ENCODE data around the gene EPS8. TPM values are rescaled to one million over a fixed set of nuclear protein-coding genes. Genes with fewer than 3 reads are reported as not detected.

The EPS8 gene
- total RNA-seq, 4 donors from 2014 or later = 54.4 to 120 (median 78.7) TPM

GRCh38 chr12:15693228-15693911 is 95.8 kb downstream of the EPS8 start:
- 56% methylated on average over 2 of the region's 2 CpGs for WGBS

GRCh38 chr12:15691388-15691787 is 97.8 kb downstream of the EPS8 start:
- DNase-seq (ENCODE audit: extremely low spot score) = no peak
- Histone ChIP-seq H3K4me1 (peaks cover 10 to 54% (median 52%) of the 10 kb centered on the region in 4 donors), H3K4me3 (no peak overlapping the region), H3K9me3 (no peaks in the 10 kb centered on the region), H3K27me3 (no peaks in the 10 kb centered on the region), H3K36me3 (no peaks in the 10 kb centered on the region), H3K27ac (replicated peaks in 1 of 4) (peak overlapping the region; percentile 60 to 76 (median 69))
- intact Hi-C loops (cut with DNase I) = loop anchor here (5.0 kb wide), 1 partner anchor 96 kb away; the partner anchor contains the start of gene EPS8
- WGBS = 39% methylated on average over 4 of the region's 4 CpGs
- peak in 1 of 2 donors; percentile 37 for TF ChIP-seq POLR2AphosphoS5 (IDR thresholded peaks at IDR 0.05)
- no peak for TF ChIP-seq POLR2A (IDR thresholded peaks at IDR 0.05; ENCODE audit: low read depth)

More at GRCh38 chr12:15693228-15693911, 95.8 kb downstream of the EPS8 start:
- Histone ChIP-seq H3K4me3 (no peak overlapping the region), H3K4me1 (peaks cover 10 to 68% (median 64%) of the 10 kb centered on the region in 4 donors), H3K27ac (replicated peaks in 1 of 4) (peak overlapping the region; percentile 45 to 76 (median 69)), H3K36me3 (no peaks in the 10 kb centered on the region), H3K27me3 (no peaks in the 10 kb centered on the region), H3K9me3 (no peaks in the 10 kb centered on the region)
- TF ChIP-seq POLR2A (IDR thresholded peaks at IDR 0.05; ENCODE audit: low read depth) (no peak), CTCF (IDR thresholded peaks at IDR 0.05) (no peak), POLR2AphosphoS5 (IDR thresholded peaks at IDR 0.05) (no peak), EP300 (IDR thresholded peaks at IDR 0.05) (no peak)
- intact Hi-C loops (cut with DNase I) = loop anchor here (5.0 kb wide), 1 partner anchor 94 kb away; the partner anchor contains the start of gene EPS8
- no peak for DNase-seq (ENCODE audit: extremely low spot score)

GRCh38 chr12:15690320-15690719 is 98.9 kb downstream of the EPS8 start:
- TF ChIP-seq POLR2A (IDR thresholded peaks at IDR 0.05; ENCODE audit: low read depth) (no peak), EP300 (IDR thresholded peaks at IDR 0.05) (no peak), POLR2AphosphoS5 (IDR thresholded peaks at IDR 0.05) (no peak), CTCF (IDR thresholded peaks at IDR 0.05) (no peak)
- DNase-seq (ENCODE audit: extremely low spot score) = no peak
- H3K4me3 ChIP-seq = no peak overlapping the region
- H3K36me3 ChIP-seq = no peaks in the 10 kb centered on the region
- peaks cover 10 to 53% (median 52%) of the 10 kb centered on the region in 4 donors for H3K4me1 ChIP-seq
- WGBS = 68% methylated on average over 1 of the region's 1 CpG
- H3K9me3 ChIP-seq = no peaks in the 10 kb centered on the region
- H3K27ac ChIP-seq (replicated peaks in 1 of 4) = peak overlapping the region in 3 of 4 donors; percentile 68 to 76 (median 70)
- intact Hi-C loops (cut with DNase I) = loop anchor here (5.0 kb wide), 1 partner anchor 97 kb away; the partner anchor contains the start of gene EPS8
- no peaks in the 10 kb centered on the region for H3K27me3 ChIP-seq

- Histone ChIP-seq H3K36me3 (no peaks in the 10 kb centered on the region), H3K4me3 (no peak overlapping the region), H3K9me3 (no peaks in the 10 kb centered on the region), H3K27ac (replicated peaks in 1 of 4) (peak overlapping the region; percentile 68 to 76 (median 70)), H3K4me1 (peaks cover 12 to 53% (median 52%) of the 10 kb centered on the region in 4 donors), H3K27me3 (no peaks in the 10 kb centered on the region)
- DNase-seq (ENCODE audit: extremely low spot score) = no peak
- intact Hi-C loops (cut with DNase I) = loop anchor here (5.0 kb wide), 1 partner anchor 98 kb away; the partner anchor contains the start of gene EPS8
- 65% methylated on average over 4 of the region's 4 CpGs for WGBS
- no peak for TF ChIP-seq CTCF (IDR thresholded peaks at IDR 0.05)
- no peak for TF ChIP-seq EP300 (IDR thresholded peaks at IDR 0.05)
- TF ChIP-seq POLR2AphosphoS5 (IDR thresholded peaks at IDR 0.05) = no peak
- TF ChIP-seq POLR2A (IDR thresholded peaks at IDR 0.05; ENCODE audit: low read depth) = no peak
Observed at GRCh38 chr12:15689751-15690191, 99.4 kb downstream of the EPS8 start.

- Histone ChIP-seq H3K36me3 (no peaks in the 10 kb centered on the region), H3K4me1 (peaks cover 13 to 53% (median 52%) of the 10 kb centered on the region in 4 donors), H3K27me3 (no peaks in the 10 kb centered on the region), H3K27ac (replicated peaks in 1 of 4) (peak overlapping the region; percentile 68 to 76 (median 70)), H3K9me3 (no peaks in the 10 kb centered on the region), H3K4me3 (peak overlapping the region; percentile 19 to 42 (median 24))
- TF ChIP-seq POLR2AphosphoS5 (IDR thresholded peaks at IDR 0.05) (no peak), POLR2A (IDR thresholded peaks at IDR 0.05; ENCODE audit: low read depth) (no peak), EP300 (IDR thresholded peaks at IDR 0.05) (no peak), CTCF (IDR thresholded peaks at IDR 0.05) (no peak)
- 33% methylated on average over 6 of the region's 6 CpGs for WGBS
- no peak for DNase-seq (ENCODE audit: extremely low spot score)
- intact Hi-C loops (cut with DNase I) = no loop called here
Observed at GRCh38 chr12:15688838-15689625, 100.2 kb downstream of the EPS8 start.
